ENCODE measurements around the gene JCAD.
"Not testable (repeated sequence)": the region's sequence is repeated elsewhere in the genome, so short reads cannot be mapped to it uniquely, and the experiment has no call there.

Gene JCAD

GRCh38 chr10:30042820-30043219 lies 16.6 kb downstream of the JCAD start:
- no peak for DNase-seq

- no peak for DNase-seq
Measured at GRCh38 chr10:30041196-30042105, 17.9 kb downstream of the JCAD start.

- no peak for DNase-seq
Measured at GRCh38 chr10:30040597-30040996, 18.8 kb downstream of the JCAD start.

GRCh38 chr10:30039988-30040387 lies 19.4 kb downstream of the JCAD start:
- no peak for DNase-seq

- DNase-seq: no peak
Measured at GRCh38 chr10:30039567-30039966, 19.8 kb downstream of the JCAD start.

GRCh38 chr10:30038781-30039536 lies 20.4 kb downstream of the JCAD start:
- DNase-seq: no peak

GRCh38 chr10:30037620-30038336 lies 21.6 kb downstream of the JCAD start:
- no peak for DNase-seq

- DNase-seq: no peak
Measured at GRCh38 chr10:30036811-30037210, 22.6 kb downstream of the JCAD start.

- no peak for DNase-seq
Measured at GRCh38 chr10:30036341-30036740, 23.0 kb downstream of the JCAD start.

GRCh38 chr10:30034433-30035137 lies 24.8 kb downstream of the JCAD start:
- DNase-seq: no peak

- no peak for DNase-seq
Measured at GRCh38 chr10:30032125-30032524, 27.3 kb downstream of the JCAD start.

GRCh38 chr10:30029872-30030256 lies 29.5 kb downstream of the JCAD start:
- DNase-seq: no peak

GRCh38 chr10:30029164-30029871 lies 30.1 kb downstream of the JCAD start:
- DNase-seq: no peak

GRCh38 chr10:30028738-30029030 lies 30.7 kb downstream of the JCAD start:
- no peak for DNase-seq

GRCh38 chr10:30028006-30028737 lies 31.2 kb downstream of the JCAD start:
- peak; percentile 1 for DNase-seq

GRCh38 chr10:30027057-30028005 lies 32.1 kb downstream of the JCAD start:
- DNase-seq: peak; percentile 16

- DNase-seq: no peak
Measured at GRCh38 chr10:30026578-30026977, 32.8 kb downstream of the JCAD start.

GRCh38 chr10:30026080-30026479 lies 33.3 kb downstream of the JCAD start:
- DNase-seq: no peak

- DNase-seq: not testable (repeated sequence)
Measured at GRCh38 chr10:30025428-30025827, 34.0 kb downstream of the JCAD start.

GRCh38 chr10:30022590-30022989 lies 36.8 kb downstream of the JCAD start:
- DNase-seq: no peak

All from DMS79 treated with DMSO at 0.1 percent for 48 hours (cell line).